SJSA1 (cell line): ENCODE data around the gene NUFIP2. TPM values are rescaled to one million over a fixed set of nuclear protein-coding genes. Genes with fewer than 3 reads are reported as not detected.
"Not testable (repeated sequence)": the region's sequence is repeated elsewhere in the genome, so short reads cannot be mapped to it uniquely, and the experiment has no call there.

Experiments used
- DNase-seq, 2 experiments: peaks; one replicate each; pipeline ENCODE4 v3.0.0-alpha.2; 2015 to 2020; ENCODE audit warnings: low spot score in 2 of 2, low read depth in 1 of 2
- H3K27ac ChIP-seq: fragments of 250-450 bp; sonication (Bioruptor Pico); 2 replicates; pipeline ENCODE4 v1.5.1; 2020; ENCODE audit warnings: mild to moderate bottlenecking, moderate library complexity
- H3K27me3 ChIP-seq: fragments of 250-450 bp; sonication (Bioruptor Pico); replicated peaks from 2 replicates; pipeline ENCODE4 v1.5.1; 2020; ENCODE audit warnings: mild to moderate bottlenecking, moderate library complexity
- H3K36me3 ChIP-seq: fragments of 250-450 bp; sonication (Bioruptor Pico); 2 replicates; pipeline ENCODE4 v1.5.1; 2020; ENCODE audit warnings: mild to moderate bottlenecking
- H3K4me1 ChIP-seq: fragments of 250-450 bp; sonication (Bioruptor Pico); replicated peaks from 2 replicates; pipeline ENCODE4 v1.6.1; 2021; ENCODE audit warnings: mild to moderate bottlenecking
- H3K4me3 ChIP-seq: fragments of 250-450 bp; sonication (Bioruptor Pico); 2 replicates; pipeline ENCODE4 v1.5.1; 2020; ENCODE audit warnings: mild to moderate bottlenecking
- H3K9me3 ChIP-seq: fragments of 250-450 bp; sonication (Bioruptor Pico); replicated peaks from 2 replicates; pipeline ENCODE4 v1.5.1; 2020; ENCODE audit warnings: mild to moderate bottlenecking
- total RNA-seq: library from RNA; depleted of rRNA; stranded (reverse); fragments of >200 nt; shearing (Covaris generic); gene quantifications from 2 replicates; pipeline ENCODE4 v1.2.3, GENCODE V29; 2014; rRNA removed

Gene NUFIP2
- 28.8 and 36.2 TPM in 2 replicates for total RNA-seq

GRCh38 chr17:29293890-29294579 is at the start of gene NUFIP2:
TSS of gene NUFIP2 (minus strand) at chr17:29294148. CDS start at chr17:29294059, 89 bp downstream.
- H3K4me1 ChIP-seq: 0 out of 2 replicates have a peak, but pooled peaks cover 4% of the 10 kb centered on the region
- H3K9me3 ChIP-seq: no peaks in the 10 kb centered on the region
- peak within 1 kb of the TSS; percentile 87 for H3K4me3 ChIP-seq
- H3K36me3 ChIP-seq: peaks cover 28% of the 10 kb centered on the region
- peak within 1 kb of the TSS; percentile 87 for H3K27ac ChIP-seq
- DNase-seq: peak; percentile 96 to 98
- H3K27me3 ChIP-seq: no peaks in the 10 kb centered on the region

- DNase-seq: no peak
- H3K27ac ChIP-seq: no peak overlapping the region
- 0 out of 2 replicates have a peak, but pooled peaks cover 10% of the 10 kb centered on the region for H3K27me3 ChIP-seq
- H3K4me3 ChIP-seq: no peak overlapping the region
- H3K4me1 ChIP-seq: no peaks in the 10 kb centered on the region
- H3K36me3 ChIP-seq: no peaks in the 10 kb centered on the region
- no peaks in the 10 kb centered on the region; the same call in 1 of the 2 replicates for H3K9me3 ChIP-seq
Observed at GRCh38 chr17:29342158-29342765, 48.3 kb upstream of the NUFIP2 start.

GRCh38 chr17:29341726-29342125 is 47.8 kb upstream of the NUFIP2 start:
- H3K4me3 ChIP-seq: no peak overlapping the region
- H3K27ac ChIP-seq: no peak overlapping the region
- no peaks in the 10 kb centered on the region; the same call in 1 of the 2 replicates for H3K9me3 ChIP-seq
- H3K27me3 ChIP-seq: 0 out of 2 replicates have a peak, but pooled peaks cover 10% of the 10 kb centered on the region
- no peaks in the 10 kb centered on the region for H3K4me1 ChIP-seq
- no peaks in the 10 kb centered on the region for H3K36me3 ChIP-seq
- DNase-seq: no peak

GRCh38 chr17:29339016-29339415 is 45.1 kb upstream of the NUFIP2 start:
- not testable (repeated sequence) for H3K4me1 ChIP-seq, DNase-seq, H3K27ac ChIP-seq, H3K9me3 ChIP-seq, H3K36me3 ChIP-seq, H3K4me3 ChIP-seq, H3K27me3 ChIP-seq

GRCh38 chr17:29331708-29332085 is 37.7 kb upstream of the NUFIP2 start:
- Histone ChIP-seq H3K4me1 (no peaks in the 10 kb centered on the region), H3K36me3 (no peaks in the 10 kb centered on the region), H3K27me3 (no peaks in the 10 kb centered on the region), H3K4me3 (no peak overlapping the region), H3K9me3 (no peaks in the 10 kb centered on the region), H3K27ac (no peak overlapping the region)
- no peak for DNase-seq

- no peaks in the 10 kb centered on the region for H3K9me3 ChIP-seq
- H3K27me3 ChIP-seq: no peaks in the 10 kb centered on the region
- no peak overlapping the region for H3K27ac ChIP-seq
- no peaks in the 10 kb centered on the region for H3K4me1 ChIP-seq
- no peaks in the 10 kb centered on the region for H3K36me3 ChIP-seq
- H3K4me3 ChIP-seq: no peak overlapping the region
- no peak for DNase-seq
Observed at GRCh38 chr17:29331075-29331707, 37.2 kb upstream of the NUFIP2 start.

GRCh38 chr17:29327412-29327811 is 33.5 kb upstream of the NUFIP2 start:
- Histone ChIP-seq H3K36me3 (no peaks in the 10 kb centered on the region), H3K4me3 (no peak overlapping the region)

GRCh38 chr17:29326023-29326813 is 32.3 kb upstream of the NUFIP2 start:
- Histone ChIP-seq H3K27ac (no peak overlapping the region), H3K9me3 (no peaks in the 10 kb centered on the region), H3K36me3 (no peaks in the 10 kb centered on the region), H3K4me1 (no peaks in the 10 kb centered on the region), H3K27me3 (no peaks in the 10 kb centered on the region), H3K4me3 (no peak overlapping the region)
- DNase-seq: no peak

More at GRCh38 chr17:29327412-29327811, 33.5 kb upstream of the NUFIP2 start:
- Histone ChIP-seq H3K9me3 (no peaks in the 10 kb centered on the region), H3K27me3 (no peaks in the 10 kb centered on the region), H3K27ac (no peak overlapping the region), H3K4me1 (no peaks in the 10 kb centered on the region)
- no peak for DNase-seq

- 0 out of 2 replicates have a peak, but pooled peaks cover 4% of the 10 kb centered on the region for H3K27me3 ChIP-seq
Observed at GRCh38 chr17:29322363-29322762, 28.4 kb upstream of the NUFIP2 start.

GRCh38 chr17:29303386-29303785 is 9.4 kb upstream of the NUFIP2 start:
- no peaks in the 10 kb centered on the region for H3K9me3 ChIP-seq
- H3K36me3 ChIP-seq: no peaks in the 10 kb centered on the region
- no peak for DNase-seq
- H3K27me3 ChIP-seq: 0 out of 2 replicates have a peak, but pooled peaks cover 2% of the 10 kb centered on the region
- no peaks in the 10 kb centered on the region for H3K4me1 ChIP-seq
- H3K4me3 ChIP-seq: no peak overlapping the region
- no peak overlapping the region for H3K27ac ChIP-seq

More at GRCh38 chr17:29322363-29322762, 28.4 kb upstream of the NUFIP2 start:
- Histone ChIP-seq H3K4me3 (no peak overlapping the region), H3K9me3 (no peaks in the 10 kb centered on the region; the same call in 1 of the 2 replicates), H3K36me3 (no peaks in the 10 kb centered on the region), H3K27ac (no peak overlapping the region), H3K4me1 (no peaks in the 10 kb centered on the region)
- no peak for DNase-seq

- Histone ChIP-seq H3K36me3 (no peaks in the 10 kb centered on the region), H3K4me3 (no peak overlapping the region), H3K27me3 (0 out of 2 replicates have a peak, but pooled peaks cover 2% of the 10 kb centered on the region), H3K27ac (no peak overlapping the region), H3K9me3 (no peaks in the 10 kb centered on the region), H3K4me1 (no peaks in the 10 kb centered on the region)
- DNase-seq: no peak
Observed at GRCh38 chr17:29299031-29299430, 5.1 kb upstream of the NUFIP2 start.

- 0 out of 2 replicates have a peak, but pooled peaks cover 4% of the 10 kb centered on the region for H3K4me1 ChIP-seq
- no peaks in the 10 kb centered on the region for H3K9me3 ChIP-seq
- no peak overlapping the region for H3K4me3 ChIP-seq
- H3K27me3 ChIP-seq: no peaks in the 10 kb centered on the region
- H3K36me3 ChIP-seq: peaks cover 15% of the 10 kb centered on the region
- no peak for DNase-seq
- H3K27ac ChIP-seq: no peak overlapping the region
Observed at GRCh38 chr17:29295420-29295819, 1.5 kb upstream of the NUFIP2 start.

- Histone ChIP-seq H3K4me3 (peak overlapping the region; percentile 87), H3K36me3 (peaks cover 23% of the 10 kb centered on the region), H3K27ac (peak overlapping the region; percentile 65), H3K4me1 (0 out of 2 replicates have a peak, but pooled peaks cover 4% of the 10 kb centered on the region), H3K27me3 (no peaks in the 10 kb centered on the region), H3K9me3 (no peaks in the 10 kb centered on the region)
- DNase-seq: no peak
Observed at GRCh38 chr17:29294580-29294900, 592 bp upstream of the NUFIP2 start.
